WTC11 (cell line): Measurements from ENCODE around the gene ERC1.

Source experiments
- ATF6 ChIP-seq: sonication (generic); formaldehyde crosslinking; IDR thresholded peaks from 2 replicates; pipeline ENCODE4 v1.8.1; 2023; ENCODE audit warnings: mild to moderate bottlenecking, missing genetic modification reagents
- CREM ChIP-seq: sonication (generic); formaldehyde crosslinking; IDR thresholded peaks from 2 replicates; pipeline ENCODE4 v1.8.1; 2022; ENCODE audit warnings: mild to moderate bottlenecking, missing genetic modification reagents, moderate library complexity
- CTCF ChIP-seq: fragments of 200-600 bp; IDR thresholded peaks from 2 replicates; pipeline ENCODE4 v1.8.0; 2022; ENCODE audit warnings: antibody characterized with exemption
- IRF1 ChIP-seq: sonication (generic); formaldehyde crosslinking; IDR thresholded peaks from 2 replicates; pipeline ENCODE4 v1.8.0; 2023; ENCODE audit warnings: missing genetic modification reagents
- JUN ChIP-seq: sonication (generic); formaldehyde crosslinking; IDR thresholded peaks from 2 replicates; pipeline ENCODE4 v1.8.0; 2023; ENCODE audit warnings: mild to moderate bottlenecking, missing genetic modification reagents
- MAX ChIP-seq: sonication (generic); formaldehyde crosslinking; IDR thresholded peaks from 2 replicates; pipeline ENCODE4 v1.8.0; 2022; ENCODE audit warnings: mild to moderate bottlenecking, missing genetic modification reagents
- SMAD3 ChIP-seq: sonication (generic); formaldehyde crosslinking; IDR thresholded peaks from 2 replicates; pipeline ENCODE4 v1.8.0; 2022; ENCODE audit warnings: missing genetic modification reagents, mild to moderate bottlenecking, borderline replicate concordance
- SMAD4 ChIP-seq: sonication (generic); formaldehyde crosslinking; IDR thresholded peaks from 2 replicates; pipeline ENCODE4 v1.8.0; 2022; ENCODE audit warnings: mild to moderate bottlenecking, missing genetic modification reagents
- SP1 ChIP-seq: sonication (generic); formaldehyde crosslinking; conservative IDR thresholded peaks from 2 replicates; pipeline ENCODE4 v1.8.1; 2022; ENCODE audit warnings: missing genetic modification reagents
- TEAD1 ChIP-seq: sonication (generic); formaldehyde crosslinking; IDR thresholded peaks from 2 replicates; pipeline ENCODE4 v1.8.0; 2022; ENCODE audit warnings: mild to moderate bottlenecking, missing genetic modification reagents
- ZNF317 ChIP-seq: sonication (generic); formaldehyde crosslinking; IDR thresholded peaks from 2 replicates; pipeline ENCODE4 v1.8.1; 2023; ENCODE audit warnings: low read depth, mild to moderate bottlenecking, moderate library complexity, missing genetic modification reagents, borderline replicate concordance

- TF ChIP-seq ATF6 (CRISPR knock-in tag), result no peak
- no peak for TF ChIP-seq MAX
- TF ChIP-seq IRF1, result no peak
- TF ChIP-seq ZNF317 (CRISPR knock-in tag), result no peak
- TF ChIP-seq JUN (CRISPR knock-in tag), result no peak
- TF ChIP-seq SMAD4 (CRISPR knock-in tag), result no peak
- TF ChIP-seq CREM (CRISPR knock-in tag), result no peak
- TF ChIP-seq CTCF, result no peak
- TF ChIP-seq SP1, result no peak
- TF ChIP-seq TEAD1 (CRISPR knock-in tag), result no peak
- no peak for TF ChIP-seq SMAD3 (CRISPR knock-in tag)
Observed at GRCh38 chr12:1007994-1008393, 17.0 kb downstream of the ERC1 start.
